ENCODE data around the gene CLCN4. TPM values are rescaled to one million over a fixed set of nuclear protein-coding genes. Genes with fewer than 3 reads are reported as not detected.
A peak's percentile ranks its signal among the peaks of the same experiment; 100 is the strongest.

Gene CLCN4
- total and polyA plus RNA-seq, 10 of the 15 experiments (the other 5 are each of a cell fraction or from before 2014, with no cell fraction given): 0.90 to 6.9 (median 2.9) TPM

- no peak for TF ChIP-seq SMARCA5 (IDR thresholded peaks at IDR 0.05)
- TF ChIP-seq NFIC (IDR thresholded peaks at IDR 0.05; ENCODE audit: low read depth, low read length): 0 out of 2 replicates have a peak, but pooled peaks have one; percentile 29
- peak in 1 of 2 experiments; percentile 46; a peak in 1 of 4 replicates for TF ChIP-seq ETV6 (conservative IDR thresholded peaks at IDR 0.05 in 1 of 2, IDR thresholded peaks at IDR 0.05 in 1 of 2; ENCODE audit: borderline replicate concordance in 1 of 2, low read depth in 1 of 2)
- no peak for TF ChIP-seq RFX5 (IDR thresholded peaks at IDR 0.05; ENCODE audit: low read depth, low read length)
- no peak for TF ChIP-seq ZNF687 (IDR thresholded peaks at IDR 0.05)
- no peak for TF ChIP-seq RB1 (IDR thresholded peaks at IDR 0.05; ENCODE audit: borderline replicate concordance)
- no peak for TF ChIP-seq TBL1XR1 (IDR thresholded peaks at IDR 0.05; ENCODE audit: low read depth, low read length)
- TF ChIP-seq ASH2L (IDR thresholded peaks at IDR 0.05; ENCODE audit: borderline replicate concordance, low read depth): no peak
- no peak for TF ChIP-seq FOXK2 (IDR thresholded peaks at IDR 0.05)
Observed at GRCh38 chrX:10167573-10167972, 10.8 kb downstream of the CLCN4 start (continued).

All from GM12878 (cell line).